Measurements from ENCODE around the gene FBXL20.
"Not testable (repeated sequence)": the region's sequence is repeated elsewhere in the genome, so short reads cannot be mapped to it uniquely, and the experiment has no call there.

Gene FBXL20

DNA sequence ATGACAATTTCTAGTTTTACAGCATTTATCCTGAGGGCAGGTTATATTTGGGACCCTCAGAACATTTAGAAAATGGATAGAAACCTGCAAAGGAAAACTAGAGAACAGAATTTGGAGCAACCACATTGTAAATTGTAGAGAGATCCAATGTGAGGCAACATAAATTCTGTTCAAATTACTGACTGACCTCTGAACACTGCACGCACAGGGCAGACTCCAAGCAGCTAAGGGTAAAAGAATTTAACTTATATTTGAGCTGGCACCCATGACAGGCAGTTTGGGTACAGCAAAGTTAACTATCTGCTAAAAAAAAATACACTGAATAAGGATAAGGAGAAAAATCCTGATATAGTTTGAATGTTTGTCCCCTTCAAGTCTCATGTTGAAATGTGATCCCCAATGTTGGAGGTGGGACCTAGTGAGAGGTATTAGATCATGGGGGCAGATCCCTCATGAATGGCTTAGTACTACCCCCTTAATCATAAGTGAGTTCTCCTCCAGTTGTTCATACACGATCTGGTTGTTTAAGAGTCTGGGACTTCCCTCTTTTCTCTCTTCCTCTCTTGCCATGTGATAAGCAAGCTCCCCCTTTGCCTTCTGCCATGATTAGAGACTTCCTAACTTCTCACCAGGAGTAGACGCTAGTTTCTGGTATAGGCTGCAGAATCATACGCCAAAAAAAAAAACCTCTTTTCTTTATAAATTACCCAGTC, 75.7 kb downstream of the FBXL20 start:
- no peak for DNase-seq

DNA sequence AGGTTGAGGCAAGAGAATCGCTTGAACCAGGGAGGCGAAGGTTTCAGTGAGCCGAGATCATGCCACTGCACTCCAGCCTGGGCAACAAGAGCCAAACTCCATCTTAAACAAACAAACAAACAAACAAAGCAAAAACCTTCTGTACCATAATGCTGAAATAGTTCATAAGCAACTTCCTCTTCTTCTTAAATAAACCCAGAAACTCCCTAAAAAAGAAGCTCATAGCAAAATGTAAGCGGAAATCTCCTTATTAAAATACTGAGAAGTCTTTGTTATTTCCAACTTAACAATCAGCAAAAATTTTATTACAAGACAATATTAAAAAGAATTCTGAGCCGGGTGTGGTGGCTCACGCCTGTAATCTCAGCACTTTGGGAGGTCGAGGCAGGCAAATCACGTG, 82.8 kb downstream of the FBXL20 start:
- DNase-seq: no peak

DNA sequence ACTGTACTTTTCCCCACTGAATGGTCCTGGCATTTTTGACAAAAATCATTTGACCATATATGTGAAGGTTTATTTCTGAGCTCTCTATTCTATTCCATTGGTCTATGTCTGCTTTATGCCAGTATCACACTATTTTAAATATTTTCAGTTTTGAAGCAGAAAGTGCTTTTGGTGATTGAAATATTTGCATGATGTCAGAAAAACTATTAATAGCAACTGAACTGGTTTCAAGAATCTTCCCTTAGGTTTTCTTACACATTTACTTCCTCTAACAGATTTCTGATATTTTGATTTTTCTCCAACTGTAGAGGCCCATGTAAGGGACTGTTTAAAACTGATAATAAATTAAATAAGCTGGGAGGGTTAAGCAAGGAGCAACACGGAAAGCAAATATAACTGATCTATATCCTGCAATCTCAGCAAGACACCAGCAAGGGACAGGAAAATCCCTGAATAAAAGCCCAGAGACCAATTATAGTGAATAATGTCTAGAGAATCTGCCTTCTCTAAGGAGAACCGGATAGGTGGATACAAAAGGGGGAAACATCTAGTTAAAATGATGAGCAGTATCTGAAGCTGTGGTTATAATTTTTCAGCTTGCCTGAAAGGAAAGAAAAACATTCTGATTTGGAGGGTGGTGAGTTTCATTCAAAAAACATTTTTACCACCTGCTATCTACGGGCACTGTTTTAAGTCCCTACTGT, 94.8 kb downstream of the FBXL20 start:
- DNase-seq: no peak

DNA sequence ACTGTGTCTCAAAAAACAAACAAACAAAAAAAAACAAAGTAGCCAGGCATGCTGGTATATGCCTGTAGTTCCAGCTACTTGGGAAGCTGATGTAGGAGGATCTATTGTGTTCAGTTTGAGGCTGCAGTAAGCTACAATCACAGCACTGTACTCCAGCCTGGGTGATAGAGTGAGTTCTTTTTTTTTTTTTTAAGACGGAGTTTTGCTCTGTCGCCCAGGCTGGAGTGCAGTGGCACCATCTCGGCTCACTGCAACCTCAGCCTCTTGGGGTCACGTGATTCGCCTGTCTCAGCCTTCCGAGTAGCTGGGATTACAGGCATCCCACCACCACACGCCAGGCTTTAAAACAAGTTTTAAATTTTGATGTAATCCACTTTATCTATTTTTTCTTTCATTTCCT, 95.4 kb downstream of the FBXL20 start:
- no peak for DNase-seq

DNA sequence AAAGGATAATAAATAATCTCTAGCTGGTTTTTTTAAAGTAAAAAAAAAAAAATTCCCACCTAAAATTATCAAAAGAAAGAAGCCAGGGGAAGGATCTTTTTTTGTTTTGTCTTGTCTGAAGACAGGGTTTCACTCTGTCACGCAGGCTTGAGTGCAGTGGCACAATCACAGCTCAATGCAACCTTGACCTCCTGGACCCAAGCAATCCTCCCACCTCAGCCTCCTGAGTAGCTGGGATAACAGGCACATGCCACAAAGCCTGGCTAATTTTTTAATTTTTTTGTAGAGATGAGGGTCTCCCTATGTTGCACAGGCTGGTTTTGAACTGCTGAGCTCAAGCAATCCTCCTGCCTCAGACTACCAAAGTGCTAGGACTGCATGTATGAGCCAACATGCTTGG, 97.2 kb downstream of the FBXL20 start:
- DNase-seq: no peak

DNA sequence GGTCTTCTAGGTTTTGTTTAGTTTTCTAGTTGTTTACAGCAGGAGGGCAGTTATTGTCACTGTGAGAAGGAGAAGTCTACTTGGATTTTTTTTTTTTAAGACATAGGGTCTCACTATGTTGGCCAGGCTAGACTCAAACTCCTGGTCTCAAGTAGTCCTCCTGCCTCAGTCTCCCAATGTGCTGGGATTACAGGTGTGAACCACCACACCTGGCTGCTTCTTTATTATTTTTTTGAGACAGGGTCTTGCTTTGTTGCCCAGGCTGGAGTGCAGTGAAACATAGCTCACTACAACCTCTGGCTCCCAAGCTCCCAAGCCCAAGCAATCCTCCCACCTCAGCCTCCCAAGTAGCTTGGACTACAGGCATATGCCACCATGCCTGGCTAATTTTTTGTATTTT, 107.4 kb downstream of the FBXL20 start:
- no peak for DNase-seq

DNA sequence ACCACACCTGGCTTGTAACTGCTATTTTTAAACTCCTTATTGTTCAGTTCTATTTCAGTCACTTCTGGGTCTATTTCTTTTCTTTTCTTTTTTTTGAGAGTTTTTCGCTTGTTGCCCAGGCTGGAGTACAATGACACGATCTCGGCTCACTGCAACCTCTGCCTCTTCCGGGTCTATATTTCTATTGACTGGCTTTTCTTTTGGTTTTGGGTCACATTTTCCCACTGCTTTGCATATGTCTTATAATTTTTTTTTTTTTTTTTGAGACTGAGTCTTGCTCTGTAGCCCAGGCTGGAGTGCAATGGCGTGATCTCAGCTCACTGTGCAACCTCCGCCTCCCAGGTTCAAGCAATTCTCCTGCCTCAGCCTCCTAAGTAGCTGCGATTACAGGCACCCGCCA, 108.9 kb downstream of the FBXL20 start:
- DNase-seq: not testable (repeated sequence)

DNA sequence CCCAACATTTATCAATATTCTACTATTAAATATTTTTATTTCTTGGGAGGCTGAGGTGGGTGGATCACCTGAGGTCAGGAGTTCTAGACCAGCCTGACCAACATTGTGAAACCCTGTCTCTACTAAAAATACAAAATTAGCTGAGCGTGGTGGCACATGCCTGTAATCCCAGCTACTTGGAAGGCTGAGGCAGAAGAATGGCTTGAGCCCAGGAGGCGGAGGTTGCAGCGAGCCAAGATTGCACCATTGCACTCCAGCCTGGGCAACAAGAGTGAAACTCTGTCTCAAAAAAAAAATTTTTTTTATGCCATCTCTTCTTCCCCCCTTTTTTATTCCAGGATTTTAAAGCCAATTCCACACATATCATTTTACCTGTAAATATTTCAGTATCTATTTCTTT, 114.9 kb downstream of the FBXL20 start:
- DNase-seq: not testable (repeated sequence)

DNA sequence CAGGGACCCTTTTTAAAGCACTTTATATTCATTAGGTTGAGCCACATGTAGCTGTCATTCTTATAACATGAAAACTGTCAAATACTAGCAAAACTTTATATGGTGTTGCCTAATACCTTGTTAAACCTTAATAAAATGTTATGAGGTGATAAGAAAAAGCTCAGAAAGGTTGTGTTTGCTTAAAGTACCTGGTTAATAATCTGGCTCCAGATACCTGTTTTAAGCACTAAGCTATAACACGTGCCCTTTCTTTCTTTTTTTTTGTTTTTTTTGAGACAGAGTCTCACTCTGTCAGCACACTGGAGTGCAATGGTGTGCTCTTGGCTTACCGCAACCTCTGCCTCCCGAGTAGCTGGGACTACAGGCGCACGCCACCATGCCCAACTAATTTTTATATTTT, 116.7 kb downstream of the FBXL20 start:
- no peak for DNase-seq

DNA sequence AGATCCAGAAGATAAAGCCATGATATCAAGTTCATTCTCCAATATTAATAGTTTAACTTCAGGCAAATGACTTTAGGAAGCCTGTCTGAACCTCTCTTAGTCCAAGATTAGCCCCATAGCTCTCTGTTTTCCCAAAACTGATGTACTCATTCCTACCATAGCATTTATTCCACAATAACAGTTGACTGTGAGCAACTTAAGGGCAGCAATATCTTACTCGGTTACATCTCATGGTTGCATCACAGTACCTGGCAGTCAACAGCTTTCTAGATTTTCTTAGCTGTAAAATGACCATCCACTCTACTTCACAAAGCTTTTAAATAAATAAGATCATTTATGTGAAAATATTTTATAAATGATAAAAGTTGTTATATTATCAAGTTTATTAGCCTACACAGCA, 117.5 kb downstream of the FBXL20 start:
- DNase-seq: no peak

DNA sequence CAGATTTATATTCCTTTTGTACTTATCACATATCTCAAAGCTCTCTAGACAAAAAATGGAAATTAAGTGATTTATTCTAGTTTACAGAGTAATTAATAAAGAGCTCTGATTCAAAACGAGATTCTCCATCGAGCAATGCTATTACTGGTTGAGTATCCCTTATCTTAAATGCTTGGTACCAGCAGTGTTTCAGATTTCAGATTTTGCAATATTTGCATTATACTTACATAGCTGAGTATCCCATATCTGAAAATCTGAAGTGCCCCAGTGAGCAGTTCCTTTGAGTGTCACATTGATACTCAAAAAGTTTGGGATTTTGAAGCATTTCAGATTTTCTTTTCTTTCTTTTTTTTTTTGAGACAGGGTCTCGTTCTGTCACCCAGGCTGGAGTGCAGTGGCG, 118.3 kb downstream of the FBXL20 start:
- DNase-seq: no peak

DNA sequence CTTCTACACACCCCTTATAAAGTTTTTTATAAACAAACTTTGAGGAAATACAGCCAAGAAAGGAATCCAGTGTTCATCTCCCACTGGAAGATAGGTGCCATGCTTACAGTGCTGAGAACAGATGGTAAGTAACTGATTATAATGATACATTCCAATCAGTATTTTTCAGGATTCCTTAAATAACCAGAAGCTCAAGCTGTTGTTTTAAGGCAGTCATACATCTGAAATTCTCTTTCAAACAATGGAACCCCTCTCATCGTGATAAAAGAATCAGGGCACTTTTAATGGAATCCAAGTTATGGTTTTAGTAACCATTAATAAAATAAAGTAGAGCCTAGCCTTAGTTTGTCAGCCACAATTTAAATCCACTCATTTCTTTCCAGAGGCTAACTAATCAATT, 119.6 kb downstream of the FBXL20 start:
- no peak for DNase-seq

DNA sequence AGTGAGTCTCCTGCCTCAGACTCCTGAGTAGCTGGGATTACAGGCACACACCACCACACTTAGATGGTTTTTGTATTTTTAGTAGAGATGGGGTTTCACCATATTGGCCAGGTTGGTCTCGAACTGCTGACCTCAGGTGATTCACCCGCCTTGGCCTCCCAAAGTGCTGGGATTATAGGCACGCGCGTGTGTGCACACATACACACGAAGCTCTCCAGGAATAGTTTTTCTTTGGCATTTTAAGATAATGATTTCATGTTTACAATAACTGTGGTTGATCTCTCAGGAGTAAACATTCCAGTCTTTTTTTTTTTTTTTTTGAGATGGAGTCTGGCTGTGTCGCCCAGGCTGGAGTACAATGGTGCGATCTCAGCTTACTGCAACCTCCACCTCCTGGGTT, 123.2 kb downstream of the FBXL20 start:
- not testable (repeated sequence) for DNase-seq

DNA sequence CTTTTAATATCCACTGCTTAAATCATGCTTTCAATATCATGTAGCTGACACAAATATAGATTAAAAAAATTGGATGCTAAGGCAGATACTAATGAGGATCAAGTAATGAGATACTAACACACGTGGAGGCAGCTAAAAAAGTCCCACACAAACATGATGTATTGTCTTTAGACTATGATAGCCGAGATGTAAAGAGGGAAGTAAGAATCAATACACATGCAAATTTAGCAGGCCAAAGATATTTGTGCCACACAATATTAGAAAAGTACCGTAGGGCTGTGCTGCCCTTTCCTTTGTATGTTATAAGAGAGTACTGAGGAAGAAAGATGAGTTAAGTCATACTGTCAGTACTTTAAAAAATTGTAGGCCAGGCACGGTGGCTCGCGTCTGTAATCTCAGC, 124.3 kb downstream of the FBXL20 start:
- DNase-seq: no peak

DNA sequence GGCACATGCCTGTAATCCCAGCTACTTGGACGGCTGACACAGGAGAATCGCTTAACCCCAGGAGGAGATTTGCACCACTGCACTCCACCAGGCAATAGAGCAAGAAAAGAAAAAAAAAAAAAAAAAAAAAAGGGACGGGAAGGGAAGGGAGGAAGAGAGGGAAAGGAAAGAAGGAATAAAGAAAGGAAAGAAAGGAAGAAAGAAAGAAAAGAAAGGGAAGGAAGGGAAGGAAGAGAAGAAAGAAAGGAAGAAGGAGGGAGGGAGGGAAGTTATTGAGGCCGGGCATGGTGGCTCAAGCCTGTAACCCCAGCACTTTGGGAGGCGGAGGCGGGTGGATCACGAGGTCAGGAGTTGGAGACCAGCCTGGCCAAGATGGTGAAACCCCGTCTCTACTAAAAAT, 125.3 kb downstream of the FBXL20 start:
- no peak for DNase-seq

DNA sequence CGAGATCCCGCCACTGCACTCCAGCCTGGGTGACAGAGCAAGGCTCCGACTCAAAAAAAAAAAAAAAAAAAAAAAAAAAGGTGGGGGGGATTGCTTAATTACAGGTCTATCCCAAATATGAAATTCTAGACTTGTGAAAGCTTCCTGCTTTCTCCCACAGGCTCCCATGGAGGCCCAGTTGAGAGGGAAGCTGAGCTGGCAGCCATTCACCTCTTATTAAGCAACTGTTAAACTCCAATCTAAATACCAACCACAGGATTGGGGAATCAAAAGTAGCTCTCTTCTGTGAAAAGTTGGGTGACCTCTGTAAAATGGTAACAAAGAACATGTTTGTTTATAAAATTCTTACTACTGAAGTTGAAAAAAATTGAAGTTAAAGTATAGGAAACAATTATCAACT, 129.9 kb downstream of the FBXL20 start:
- no peak for DNase-seq

DNA sequence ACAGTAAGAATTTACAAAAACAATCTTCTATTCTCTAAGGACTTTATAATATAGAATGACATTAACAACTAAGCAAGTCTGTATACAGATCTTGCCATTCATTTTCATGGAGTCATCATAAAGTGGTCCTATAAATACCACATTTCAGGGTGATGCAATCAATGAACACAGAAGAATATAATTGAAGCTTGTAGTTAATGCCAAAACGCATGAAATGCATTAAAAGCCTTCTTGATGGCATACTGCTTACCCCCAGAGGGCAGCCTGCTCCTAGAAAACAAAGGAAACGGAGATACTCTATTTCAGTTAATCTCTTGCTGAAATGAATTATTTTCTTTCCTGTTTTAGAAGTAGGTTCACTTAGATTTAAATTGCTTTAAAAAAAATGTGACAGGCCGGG, 130.5 kb downstream of the FBXL20 start:
- no peak for DNase-seq

DNA sequence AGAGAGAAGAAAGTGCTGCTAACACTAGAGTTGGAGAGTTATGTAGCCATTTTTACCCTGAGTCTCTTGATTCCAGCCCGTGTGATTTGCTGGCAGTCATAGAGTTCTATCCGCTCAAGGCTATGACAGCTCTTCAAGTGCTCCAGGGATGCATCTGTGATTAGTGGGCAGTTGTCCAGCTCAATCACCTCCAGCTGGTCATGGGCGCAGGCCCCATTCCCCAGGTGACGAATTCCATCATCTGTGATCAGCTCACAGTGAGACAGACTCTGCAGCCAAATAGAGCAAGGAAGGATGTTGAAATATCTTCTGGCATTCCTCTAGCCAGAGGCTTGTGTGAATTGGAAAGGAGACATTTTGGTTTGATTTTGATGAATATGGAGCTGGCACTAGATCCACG, 137.3 kb downstream of the FBXL20 start:
- no peak for DNase-seq

DNA sequence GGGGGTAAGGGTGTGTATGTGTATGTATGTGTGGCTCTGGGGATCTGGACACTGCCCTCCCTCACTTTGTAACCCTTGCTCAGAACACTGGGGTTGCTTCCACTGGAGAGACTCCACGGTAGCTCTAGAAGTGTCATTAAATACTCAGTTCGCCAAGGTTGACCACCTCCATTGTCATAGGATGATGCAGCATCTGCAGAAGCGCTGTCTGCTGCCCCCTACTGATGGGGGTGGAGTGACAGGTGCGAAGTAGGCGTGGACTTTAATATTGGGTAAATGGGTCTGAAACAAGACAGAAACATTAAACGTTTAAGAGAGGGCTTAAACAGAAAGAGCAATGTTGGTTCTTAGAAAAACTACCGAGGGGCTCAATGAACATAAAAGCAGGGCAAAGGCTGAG, 140.1 kb downstream of the FBXL20 start:
- no peak for DNase-seq

DNA sequence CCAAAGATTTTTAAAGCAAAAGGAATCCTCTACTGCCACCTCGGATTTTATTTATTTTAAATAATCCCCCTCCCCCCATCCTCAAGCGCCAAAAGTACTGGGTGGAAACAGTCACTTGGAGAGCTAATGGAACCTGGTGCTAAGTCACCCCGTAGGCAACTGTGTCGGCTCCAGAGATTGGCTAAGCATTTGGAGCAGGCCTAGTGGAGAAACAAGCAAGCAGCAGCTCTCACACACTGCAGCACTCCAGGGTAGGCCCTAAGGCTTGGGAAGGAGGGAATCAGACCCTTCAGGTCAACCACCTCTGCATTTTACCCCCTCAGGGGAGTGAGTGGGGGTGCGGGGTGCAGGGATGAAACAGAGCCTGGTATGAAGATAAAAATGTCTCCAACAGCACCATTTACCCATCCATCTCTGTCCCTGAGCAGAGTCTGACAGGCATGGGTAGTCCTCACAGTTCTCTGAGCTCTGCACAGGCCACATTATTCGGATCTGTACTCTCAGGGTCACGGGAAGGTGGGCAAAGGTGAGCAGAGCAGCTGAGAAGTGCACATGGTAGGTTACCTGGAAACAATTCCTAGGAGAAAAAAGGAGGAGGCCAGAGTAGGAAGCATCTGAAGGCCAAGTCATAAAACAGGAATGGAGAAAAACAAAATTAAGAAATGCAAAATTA, 148.5 kb downstream of the FBXL20 start:
- DNase-seq: no peak

DNA sequence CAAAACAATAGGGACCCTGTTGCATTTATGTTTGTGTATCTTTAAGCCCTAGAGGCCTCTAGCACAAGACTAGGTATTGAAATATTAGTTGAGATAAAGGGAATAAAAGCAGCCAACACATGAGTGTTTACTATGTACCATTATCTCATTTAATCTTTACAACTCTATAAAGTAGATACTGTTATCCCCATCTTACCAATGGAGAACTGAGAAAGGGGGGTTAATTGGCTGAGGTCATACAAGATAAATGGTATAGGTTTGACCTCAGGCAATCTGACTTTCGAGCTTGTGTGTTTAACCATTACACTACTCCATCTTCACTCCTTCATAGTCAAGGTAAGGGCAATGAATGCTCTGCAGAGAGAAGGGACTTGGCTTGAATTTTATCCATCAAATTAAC, 149.4 kb downstream of the FBXL20 start:
- DNase-seq: no peak

DNA sequence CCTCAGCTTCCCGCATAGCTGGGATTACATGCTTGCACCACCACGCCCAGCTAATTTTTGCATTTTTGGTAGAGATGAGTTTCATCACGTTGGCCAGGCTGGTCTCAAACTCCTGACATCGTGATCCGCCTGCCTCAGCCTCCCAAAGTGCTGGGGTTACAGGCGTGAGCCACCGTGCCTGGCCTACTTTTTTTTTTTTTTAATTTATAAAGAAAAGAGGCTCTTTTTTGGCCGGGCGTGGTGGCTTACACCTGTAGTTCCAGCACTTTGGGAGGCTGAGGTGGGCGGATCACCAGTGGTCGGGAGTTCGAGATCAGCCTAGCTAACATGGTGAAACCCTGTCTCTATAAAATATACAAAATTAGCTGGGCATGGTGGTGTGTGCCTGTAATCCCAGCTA, 151.3 kb downstream of the FBXL20 start:
- DNase-seq: not testable (repeated sequence)

DNA sequence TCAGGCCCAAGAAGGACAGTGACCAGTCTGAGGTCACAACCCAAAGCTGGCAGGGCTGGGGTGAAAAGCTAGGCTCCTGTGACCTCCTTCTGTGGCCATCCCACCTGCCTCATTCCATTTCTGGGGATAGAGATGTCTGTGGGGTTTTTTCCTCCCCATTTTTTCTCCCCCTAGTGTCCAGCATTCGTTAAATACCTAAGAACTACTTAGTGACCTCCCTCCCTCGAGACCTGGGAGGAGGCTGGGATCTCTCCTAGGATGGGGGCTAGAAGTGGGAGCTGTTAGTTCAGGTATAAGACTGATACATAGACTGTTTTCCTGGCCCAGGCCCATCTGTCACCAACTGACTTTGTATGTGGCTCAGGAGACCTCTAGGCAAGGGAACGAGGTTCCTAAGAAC, 155.2 kb downstream of the FBXL20 start:
- no peak for DNase-seq
